22Rv1 (cell line): ENCODE data around the gene RS1.
A peak's percentile ranks its signal among the peaks of the same experiment; 100 is the strongest.

ENCODE experiments used
- H3K27ac ChIP-seq: fragments of 450-650 bp; 2 replicates; pipeline ENCODE4 v1.5.1; 2017
- CTCF ChIP-seq: fragments of 450-650 bp; IDR thresholded peaks from 2 replicates; pipeline ENCODE4 v1.5.1; 2017; ENCODE audit warnings: mild to moderate bottlenecking
- ZFX ChIP-seq: fragments of 450-650 bp; IDR thresholded peaks from 2 replicates; pipeline ENCODE4 v1.6.1; 2017; ENCODE audit warnings: antibody characterized with exemption, borderline replicate concordance

The RS1 gene

DNA sequence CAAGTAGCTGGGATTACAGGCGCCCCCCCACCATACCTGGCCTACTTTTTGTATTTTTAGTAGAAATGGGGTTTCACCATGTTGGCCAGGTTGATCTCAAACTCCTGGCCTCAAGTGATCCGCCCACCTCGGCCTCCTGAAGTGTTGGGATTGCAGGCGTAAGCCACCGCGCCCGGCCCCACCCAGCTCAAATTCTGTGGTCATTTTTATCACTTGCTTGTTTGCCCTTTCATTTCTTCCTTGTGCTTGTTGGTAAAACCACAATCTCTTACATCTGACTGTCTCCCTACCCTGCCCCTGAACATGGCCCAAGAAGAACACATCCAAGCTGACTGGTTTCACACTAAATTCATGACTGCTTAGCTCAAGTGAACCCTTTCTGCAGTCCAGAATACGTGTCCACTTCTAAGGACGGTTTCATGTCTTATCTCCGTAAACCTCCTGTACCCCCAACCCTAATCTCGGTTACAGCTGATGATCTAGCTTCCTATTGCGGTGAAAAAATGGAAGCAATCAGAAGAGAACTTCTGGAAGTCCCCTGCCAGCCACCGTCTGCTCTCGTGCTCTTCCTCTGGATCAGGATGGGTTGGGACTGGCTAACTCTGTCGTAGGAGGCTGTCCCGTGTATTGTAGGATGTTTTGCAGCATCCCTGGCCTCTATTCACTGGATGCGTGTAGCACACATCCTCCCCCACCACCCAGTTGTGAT is 5.4 kb upstream of the RS1 start:
- H3K27ac ChIP-seq: no peak overlapping the region
- TF ChIP-seq ZFX: no peak
- no peak for TF ChIP-seq CTCF

DNA sequence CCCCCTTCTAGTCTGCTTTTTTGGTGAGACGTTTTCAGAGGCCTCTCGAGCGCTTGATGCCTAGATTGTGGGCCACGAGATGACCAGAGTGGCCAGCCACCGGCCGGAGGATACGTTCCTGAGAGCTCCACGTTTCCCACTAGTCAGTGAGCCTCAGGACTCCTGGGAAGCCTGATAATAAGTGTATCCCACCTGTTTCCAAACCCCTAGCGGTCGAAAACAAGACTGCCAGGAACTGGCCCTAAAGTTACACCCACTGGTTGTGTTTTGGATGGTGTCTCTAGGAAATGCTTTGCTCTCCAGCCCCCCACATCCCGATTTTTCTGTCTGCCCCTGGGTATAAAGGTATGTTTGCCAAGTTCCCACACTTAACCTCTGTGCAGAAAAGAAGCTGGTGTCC is 4.6 kb upstream of the RS1 start:
- no peak overlapping the region for H3K27ac ChIP-seq
- TF ChIP-seq ZFX: no peak
- TF ChIP-seq CTCF: no peak

DNA sequence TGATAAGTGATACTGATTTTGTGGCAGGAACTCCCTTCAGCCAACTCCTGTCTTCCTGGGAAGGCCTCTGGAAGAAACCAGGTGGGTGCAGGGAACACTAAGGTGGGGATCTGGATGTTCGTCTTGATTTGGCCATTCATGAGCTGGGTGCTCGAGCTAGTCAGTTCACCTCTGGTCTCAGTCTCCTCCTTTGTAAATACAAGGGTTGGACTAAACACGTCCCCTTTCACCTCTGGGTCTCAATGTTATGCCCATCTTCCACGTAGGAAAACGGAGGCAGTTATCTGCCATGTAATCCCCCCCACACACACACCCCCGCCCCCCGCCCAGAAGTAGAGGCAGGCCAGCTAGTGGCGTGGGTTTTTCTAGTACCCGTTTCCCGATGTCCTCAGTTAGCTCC is 4.1 kb upstream of the RS1 start:
- TF ChIP-seq ZFX: no peak
- TF ChIP-seq CTCF: no peak
- H3K27ac ChIP-seq: no peak overlapping the region

- no peak for TF ChIP-seq CTCF
- no peak for TF ChIP-seq ZFX
- H3K27ac ChIP-seq: peak overlapping the region; percentile 48; the same call in 1 of the 2 replicates
Measured at GRCh38 chrX:18674788-18675735, 3.2 kb upstream of the RS1 start.

- TF ChIP-seq CTCF (no peak), ZFX (no peak)
- H3K27ac ChIP-seq: peak overlapping the region; percentile 48; the same call in 1 of the 2 replicates
Measured at GRCh38 chrX:18674417-18674787, 2.5 kb upstream of the RS1 start.

- no peak overlapping the region for H3K27ac ChIP-seq
- TF ChIP-seq ZFX (no peak), CTCF (no peak)
Measured at GRCh38 chrX:18668071-18668835, 3.7 kb downstream of the RS1 start.
